Vagina (tissue), 2 donors: Measurements from ENCODE around the gene FOXA2. TPM values are rescaled to one million over a fixed set of nuclear protein-coding genes. Genes with fewer than 3 reads are reported as not detected.

Experiments used
- DNase-seq, 2 donors: peaks; one replicate each; pipeline ENCODE4 v3.0.0-alpha.2; 2017; ENCODE audit errors: extremely low spot score in 2 of 2
- H3K27ac ChIP-seq: fragments of 200-600 bp; sonication (generic); one replicate; pipeline ENCODE4 v1.5.1; 2019
- H3K27me3 ChIP-seq: fragments of 200-600 bp; sonication (generic); one replicate; pipeline ENCODE4 v1.5.1; 2019
- H3K36me3 ChIP-seq, 2 donors: fragments of 200-600 bp; sonication (generic); one replicate each; pipeline ENCODE4 v1.5.1; 2017 to 2019
- H3K4me1 ChIP-seq: fragments of 200-600 bp; sonication (generic); one replicate; pipeline ENCODE4 v1.5.1; 2019
- H3K4me3 ChIP-seq, 2 donors: fragments of 200-600 bp; sonication (generic); 1 replicate in 1 of 2; 2 replicates in 1 of 2; pipeline ENCODE4 v1.5.1; 2016 to 2019
- H3K9me3 ChIP-seq: fragments of 200-600 bp; sonication (generic); one replicate; pipeline ENCODE4 v1.5.1; 2019
- POLR2A ChIP-seq, 2 donors: fragments of 450-650 bp; IDR thresholded peaks; one replicate each; pipeline ENCODE4 v1.6.1; 2017; ENCODE audit warnings: antibody characterized with exemption in 2 of 2, mild to moderate bottlenecking in 2 of 2, moderate library complexity in 2 of 2
- POLR2AphosphoS5 ChIP-seq, 2 donors: sonication (generic); formaldehyde crosslinking; IDR thresholded peaks; one replicate each; pipeline ENCODE4 v1.9.0; 2017; ENCODE audit warnings: antibody characterized with exemption in 2 of 2, mild to moderate bottlenecking in 2 of 2, low read depth in 1 of 2; ENCODE audit not compliant: insufficient read depth in 1 of 2
- intact Hi-C: fragments of 100-400 bp; cut with DNase I; formaldehyde crosslinking; loops from one replicate; pipeline ENCODE4 v1.15.1; 2023
- total RNA-seq: library from RNA; depleted of rRNA; stranded (reverse); fragments of >200 nt; gene quantifications from one replicate; pipeline ENCODE4 v1.2.3, GENCODE V29; 2016
- TF ChIP-seq, protein P1 (sequence below), 3 experiments: fragments of 450-650 bp in 2 of 3; fragments of 200-600 bp in 1 of 3; sonication (generic) in 1 of 3; IDR thresholded peaks; one replicate each; pipeline ENCODE4 v1.5.1; 2017 to 2019; ENCODE audit warnings: antibody characterized with exemption in 3 of 3, mild to moderate bottlenecking in 2 of 3, moderate library complexity in 2 of 3

FOXA2 gene
- total RNA-seq, 1 donor from 2014 or later = not detected

DNA sequence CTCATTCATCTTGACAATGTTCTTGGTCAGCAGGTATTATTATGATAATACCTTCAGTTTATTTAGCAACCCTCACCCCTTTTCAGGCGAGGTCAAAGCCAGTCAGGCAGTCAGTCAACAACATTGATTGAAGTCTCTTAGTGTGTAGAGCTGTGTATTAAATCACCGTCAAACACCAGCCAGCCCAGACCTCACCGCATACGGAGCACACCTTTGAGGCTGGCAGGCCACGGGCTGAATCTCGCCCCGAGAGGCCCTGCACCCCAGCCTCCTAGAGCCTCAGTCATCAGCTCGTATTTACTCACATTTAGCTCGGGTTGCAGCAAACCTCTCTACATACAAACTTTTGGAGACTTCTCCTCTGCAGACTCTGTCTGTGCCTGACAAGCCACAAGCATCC, 36.0 kb upstream of the FOXA2 start:
- no peaks in the 10 kb centered on the region for H3K36me3 ChIP-seq
- no peak overlapping the region for H3K27ac ChIP-seq
- no peaks in the 10 kb centered on the region for H3K27me3 ChIP-seq
- TF ChIP-seq POLR2AphosphoS5 (IDR thresholded peaks at IDR 0.05; ENCODE audit: insufficient read depth in 1 of 2, low read depth in 1 of 2) (no peak), POLR2A (IDR thresholded peaks at IDR 0.05) (no peak)
- TF ChIP-seq, protein P1, sequence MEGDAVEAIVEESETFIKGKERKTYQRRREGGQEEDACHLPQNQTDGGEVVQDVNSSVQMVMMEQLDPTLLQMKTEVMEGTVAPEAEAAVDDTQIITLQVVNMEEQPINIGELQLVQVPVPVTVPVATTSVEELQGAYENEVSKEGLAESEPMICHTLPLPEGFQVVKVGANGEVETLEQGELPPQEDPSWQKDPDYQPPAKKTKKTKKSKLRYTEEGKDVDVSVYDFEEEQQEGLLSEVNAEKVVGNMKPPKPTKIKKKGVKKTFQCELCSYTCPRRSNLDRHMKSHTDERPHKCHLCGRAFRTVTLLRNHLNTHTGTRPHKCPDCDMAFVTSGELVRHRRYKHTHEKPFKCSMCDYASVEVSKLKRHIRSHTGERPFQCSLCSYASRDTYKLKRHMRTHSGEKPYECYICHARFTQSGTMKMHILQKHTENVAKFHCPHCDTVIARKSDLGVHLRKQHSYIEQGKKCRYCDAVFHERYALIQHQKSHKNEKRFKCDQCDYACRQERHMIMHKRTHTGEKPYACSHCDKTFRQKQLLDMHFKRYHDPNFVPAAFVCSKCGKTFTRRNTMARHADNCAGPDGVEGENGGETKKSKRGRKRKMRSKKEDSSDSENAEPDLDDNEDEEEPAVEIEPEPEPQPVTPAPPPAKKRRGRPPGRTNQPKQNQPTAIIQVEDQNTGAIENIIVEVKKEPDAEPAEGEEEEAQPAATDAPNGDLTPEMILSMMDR (IDR thresholded peaks at IDR 0.05) = no peak
- DNase-seq = peak in 1 of 2 donors; percentile 27
- H3K4me1 ChIP-seq = no peaks in the 10 kb centered on the region
- no peaks in the 10 kb centered on the region for H3K9me3 ChIP-seq
- no peak overlapping the region for H3K4me3 ChIP-seq
- intact Hi-C loops = no loop called here

DNA sequence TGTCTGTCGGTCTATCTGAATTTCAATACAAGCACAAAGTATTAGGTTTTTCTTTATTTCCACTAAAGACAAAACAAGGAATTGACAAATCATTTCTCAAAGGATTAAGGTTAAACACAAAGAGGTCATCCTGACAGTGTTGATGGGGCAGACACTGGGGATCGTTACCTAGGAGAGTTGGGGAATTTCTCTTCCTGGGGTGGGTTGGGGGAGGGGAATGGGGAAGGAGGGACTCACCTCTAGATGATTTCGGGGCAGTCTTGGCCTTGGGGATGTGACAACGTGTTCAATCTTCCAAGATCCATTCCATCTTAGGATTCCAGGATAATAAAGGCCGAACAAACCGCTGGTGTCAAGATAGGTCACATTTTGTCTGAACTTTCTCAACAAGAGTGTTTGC, 35.4 kb upstream of the FOXA2 start:
- no peak overlapping the region for H3K27ac ChIP-seq
- TF ChIP-seq POLR2AphosphoS5 (IDR thresholded peaks at IDR 0.05; ENCODE audit: insufficient read depth in 1 of 2, low read depth in 1 of 2) (no peak), POLR2A (IDR thresholded peaks at IDR 0.05) (no peak)
- TF ChIP-seq, protein P1 (IDR thresholded peaks at IDR 0.05) = no peak
- no peaks in the 10 kb centered on the region for H3K27me3 ChIP-seq
- intact Hi-C loops = no loop called here
- no peaks in the 10 kb centered on the region for H3K36me3 ChIP-seq
- no peaks in the 10 kb centered on the region for H3K4me1 ChIP-seq
- DNase-seq = no peak
- no peak overlapping the region for H3K4me3 ChIP-seq
- no peaks in the 10 kb centered on the region for H3K9me3 ChIP-seq

DNA sequence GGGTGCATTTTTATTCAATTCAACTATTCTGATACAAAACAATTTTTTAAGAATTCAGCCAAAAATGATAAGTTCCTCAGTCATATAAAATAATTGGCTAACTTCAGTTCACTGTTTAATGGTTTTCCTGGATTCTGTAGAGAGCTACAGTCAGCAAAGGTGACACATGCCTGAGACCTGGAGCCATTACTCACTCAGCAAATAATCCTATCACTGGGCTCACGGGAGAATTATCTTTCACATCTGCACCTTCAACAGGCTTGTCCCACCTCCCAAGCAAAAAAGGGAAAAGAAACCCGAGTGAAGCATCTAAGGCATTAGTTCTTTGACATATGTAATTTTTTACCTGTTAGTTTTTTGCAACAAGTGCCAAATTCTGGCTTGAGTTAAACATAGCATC, 34.9 kb upstream of the FOXA2 start:
- intact Hi-C loops = no loop called here
- DNase-seq = no peak
- no peaks in the 10 kb centered on the region for H3K9me3 ChIP-seq
- TF ChIP-seq POLR2A (IDR thresholded peaks at IDR 0.05) (no peak), POLR2AphosphoS5 (IDR thresholded peaks at IDR 0.05; ENCODE audit: insufficient read depth in 1 of 2, low read depth in 1 of 2) (no peak)
- TF ChIP-seq, protein P1 (IDR thresholded peaks at IDR 0.05) = no peak
- no peaks in the 10 kb centered on the region for H3K36me3 ChIP-seq
- no peak overlapping the region for H3K27ac ChIP-seq
- H3K27me3 ChIP-seq = no peaks in the 10 kb centered on the region
- no peaks in the 10 kb centered on the region for H3K4me1 ChIP-seq
- H3K4me3 ChIP-seq = no peak overlapping the region

DNA sequence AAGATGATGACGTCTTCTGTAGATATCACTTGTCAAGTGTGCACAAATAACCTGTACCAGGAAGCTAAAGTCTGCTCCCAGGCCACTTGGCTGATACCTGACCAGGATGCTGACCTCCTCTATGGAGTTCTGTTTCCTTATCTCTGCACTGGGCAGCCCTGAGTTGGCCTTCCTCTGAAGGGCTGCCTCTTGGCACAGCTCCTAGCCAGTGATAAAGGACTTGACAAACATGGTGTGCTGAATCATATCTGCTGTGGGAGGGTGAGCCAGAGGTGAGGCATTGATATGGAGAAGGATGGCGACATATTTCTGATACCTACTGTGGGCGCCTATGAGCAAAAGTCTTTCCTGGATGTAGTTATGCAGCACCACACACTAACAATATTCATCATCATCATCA, 32.8 kb upstream of the FOXA2 start:
- no peak for DNase-seq
- Histone ChIP-seq H3K4me3 (no peak overlapping the region), H3K36me3 (no peaks in the 10 kb centered on the region), H3K27ac (no peak overlapping the region), H3K27me3 (no peaks in the 10 kb centered on the region), H3K4me1 (no peaks in the 10 kb centered on the region), H3K9me3 (no peaks in the 10 kb centered on the region)
- intact Hi-C loops = no loop called here
- TF ChIP-seq POLR2A (IDR thresholded peaks at IDR 0.05) = no peak

DNA sequence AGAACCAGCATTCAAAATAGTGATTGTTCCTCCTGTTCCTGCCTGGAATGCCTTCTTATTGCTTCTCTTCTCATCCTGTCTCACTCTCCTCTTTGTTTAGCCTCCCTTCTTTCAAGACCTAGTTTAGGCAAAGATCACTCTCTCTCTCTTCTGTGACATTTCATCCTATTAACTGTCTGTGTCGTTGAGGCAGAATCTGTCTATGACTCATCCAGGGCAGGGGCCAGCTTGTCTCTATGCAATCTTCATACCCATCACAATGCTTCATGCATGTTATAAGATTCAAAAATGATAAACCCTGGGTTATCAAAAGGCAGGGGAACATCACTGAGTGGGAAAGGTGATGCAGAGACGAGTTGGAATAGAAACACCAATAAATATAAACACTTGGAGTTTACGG, 32.2 kb upstream of the FOXA2 start:
- DNase-seq = no peak
- Histone ChIP-seq H3K4me3 (no peak overlapping the region), H3K36me3 (no peaks in the 10 kb centered on the region), H3K4me1 (no peaks in the 10 kb centered on the region), H3K9me3 (no peaks in the 10 kb centered on the region), H3K27me3 (no peaks in the 10 kb centered on the region), H3K27ac (no peak overlapping the region)
- no peak for TF ChIP-seq POLR2AphosphoS5 (IDR thresholded peaks at IDR 0.05; ENCODE audit: insufficient read depth in 1 of 2, low read depth in 1 of 2)
- TF ChIP-seq, protein P1 (IDR thresholded peaks at IDR 0.05) = no peak
- TF ChIP-seq POLR2A (IDR thresholded peaks at IDR 0.05) = no peak
- intact Hi-C loops = no loop called here

- Histone ChIP-seq H3K4me1 (no peaks in the 10 kb centered on the region), H3K4me3 (no peak overlapping the region), H3K27ac (no peak overlapping the region), H3K36me3 (no peaks in the 10 kb centered on the region), H3K9me3 (no peaks in the 10 kb centered on the region), H3K27me3 (no peaks in the 10 kb centered on the region)
- intact Hi-C loops = no loop called here
- TF ChIP-seq POLR2AphosphoS5 (IDR thresholded peaks at IDR 0.05; ENCODE audit: insufficient read depth in 1 of 2, low read depth in 1 of 2) (no peak), POLR2A (IDR thresholded peaks at IDR 0.05) (no peak)
- TF ChIP-seq, protein P1 (IDR thresholded peaks at IDR 0.05) = no peak
- DNase-seq = no peak
Observed at GRCh38 chr20:22615425-22615824, 31.1 kb upstream of the FOXA2 start.
